ENCODE results near the gene LIAS.

DNA sequence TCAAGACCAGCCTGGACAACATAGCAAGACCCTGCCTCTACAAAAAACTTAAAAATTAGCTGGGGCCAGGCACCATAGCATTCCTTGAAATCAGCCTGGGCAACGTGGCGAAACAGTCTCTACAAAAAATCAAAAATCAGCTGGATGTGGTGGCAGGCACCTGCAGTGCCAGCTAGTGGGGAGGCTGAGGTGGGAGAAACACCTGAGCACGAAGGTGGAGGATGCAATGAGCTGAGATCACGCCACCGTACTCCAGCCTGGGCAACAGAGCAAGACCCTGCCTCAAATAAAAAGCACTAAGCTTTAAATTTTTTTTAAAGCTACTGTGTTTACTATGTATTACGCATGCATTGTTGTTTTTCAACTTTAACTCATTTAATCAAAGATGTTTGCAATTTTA lies 3.4 kb upstream of the LIAS start:
- TF ChIP-seq, protein P1, sequence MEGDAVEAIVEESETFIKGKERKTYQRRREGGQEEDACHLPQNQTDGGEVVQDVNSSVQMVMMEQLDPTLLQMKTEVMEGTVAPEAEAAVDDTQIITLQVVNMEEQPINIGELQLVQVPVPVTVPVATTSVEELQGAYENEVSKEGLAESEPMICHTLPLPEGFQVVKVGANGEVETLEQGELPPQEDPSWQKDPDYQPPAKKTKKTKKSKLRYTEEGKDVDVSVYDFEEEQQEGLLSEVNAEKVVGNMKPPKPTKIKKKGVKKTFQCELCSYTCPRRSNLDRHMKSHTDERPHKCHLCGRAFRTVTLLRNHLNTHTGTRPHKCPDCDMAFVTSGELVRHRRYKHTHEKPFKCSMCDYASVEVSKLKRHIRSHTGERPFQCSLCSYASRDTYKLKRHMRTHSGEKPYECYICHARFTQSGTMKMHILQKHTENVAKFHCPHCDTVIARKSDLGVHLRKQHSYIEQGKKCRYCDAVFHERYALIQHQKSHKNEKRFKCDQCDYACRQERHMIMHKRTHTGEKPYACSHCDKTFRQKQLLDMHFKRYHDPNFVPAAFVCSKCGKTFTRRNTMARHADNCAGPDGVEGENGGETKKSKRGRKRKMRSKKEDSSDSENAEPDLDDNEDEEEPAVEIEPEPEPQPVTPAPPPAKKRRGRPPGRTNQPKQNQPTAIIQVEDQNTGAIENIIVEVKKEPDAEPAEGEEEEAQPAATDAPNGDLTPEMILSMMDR (conservative IDR thresholded peaks at IDR 0.05; ENCODE audit: low read depth, low read length), result no peak
- no peak for TF ChIP-seq EZH2 (IDR thresholded peaks at IDR 0.05; ENCODE audit: low read length, unreplicated experiment)
